Activated naive CD8-positive, alpha-beta T cell treated with anti-CD3 and anti-CD28 coated beads, Interleukin-2, amount 10 ng/mL, durations not matched to agents 7 days and 5 days (primary cell): ENCODE measurements around the gene TRPM2. TPM values are rescaled to one million over a fixed set of nuclear protein-coding genes. Genes with fewer than 3 reads are reported as not detected.
A peak's percentile ranks its signal among the peaks of the same experiment; 100 is the strongest.
"Not testable (repeated sequence)": the region's sequence is repeated elsewhere in the genome, so short reads cannot be mapped to it uniquely, and the experiment has no call there.

ENCODE experiments used
- ATAC-seq: fragments of 150-1000 bp; cut with Tn5 transposase; one replicate; pipeline ENCODE4 v1.10.0; 2021; ENCODE audit warnings: low read depth, moderate library complexity
- POLR2A ChIA-PET: fragments of 350-600 bp; sonication (Branson Sonifier 250); formaldehyde crosslinking; loops from one replicate; lab custom pipeline; 2021; ENCODE audit warnings: antibody characterized with exemption; lab: Charles Lee
- DNase-seq: peaks from one replicate; pipeline ENCODE4 v3.0.0; 2021
- H3K27ac Mint-ChIP-seq: one replicate; pipeline ENCODE4 v1.8.0; 2022; ENCODE audit warnings: mild to moderate bottlenecking, mixed read lengths
- H3K27me3 Mint-ChIP-seq: one replicate; pipeline ENCODE4 v1.8.0; 2022; ENCODE audit warnings: mild to moderate bottlenecking, moderate library complexity, mixed read lengths
- H3K36me3 Mint-ChIP-seq: one replicate; pipeline ENCODE4 v1.8.0; 2021; ENCODE audit warnings: mild to moderate bottlenecking, mixed read lengths
- H3K4me1 Mint-ChIP-seq: one replicate; pipeline ENCODE4 v1.8.0; 2021; ENCODE audit warnings: mixed read lengths
- H3K4me3 Mint-ChIP-seq: one replicate; pipeline ENCODE4 v1.8.0; 2022; ENCODE audit warnings: mild to moderate bottlenecking, moderate library complexity, mixed read lengths
- H3K9me3 Mint-ChIP-seq: one replicate; pipeline ENCODE4 v1.8.0; 2021; ENCODE audit warnings: mixed read lengths
- total RNA-seq, 2 experiments: library from RNA; stranded (reverse); gene quantifications; one replicate each; pipeline ENCODE4 v1.2.3, GENCODE V29; 2021

Gene TRPM2
- total RNA-seq, 2 experiments from 2014 or later = 29.6 to 31.1 TPM

- DNase-seq (no peak), ATAC-seq (no peak)
- Mint-ChIP-seq H3K36me3 (peaks cover 8% of the 10 kb centered on the region), H3K27me3 (no peaks in the 10 kb centered on the region), H3K27ac (no peak overlapping the region), H3K9me3 (peaks cover 2% of the 10 kb centered on the region), H3K4me1 (no peaks in the 10 kb centered on the region), H3K4me3 (no peak overlapping the region)
- POLR2A ChIA-PET = no interaction called here
Observed at GRCh38 chr21:44399151-44399954, 45.9 kb downstream of the TRPM2 start.

- H3K4me1 Mint-ChIP-seq = no peaks in the 10 kb centered on the region
- POLR2A ChIA-PET = no interaction called here
- H3K27ac Mint-ChIP-seq = no peak overlapping the region
- H3K9me3 Mint-ChIP-seq = peaks cover 2% of the 10 kb centered on the region
- ATAC-seq (peak; percentile 21), DNase-seq (no peak)
- H3K27me3 Mint-ChIP-seq = no peaks in the 10 kb centered on the region
- peaks cover 3% of the 10 kb centered on the region for H3K36me3 Mint-ChIP-seq
- no peak overlapping the region for H3K4me3 Mint-ChIP-seq
Observed at GRCh38 chr21:44399955-44400790, 46.8 kb downstream of the TRPM2 start.

GRCh38 chr21:44400791-44401385 lies 47.5 kb downstream of the TRPM2 start:
- DNase-seq (no peak), ATAC-seq (no peak)
- POLR2A ChIA-PET = no interaction called here
- H3K9me3 Mint-ChIP-seq = peaks cover 2% of the 10 kb centered on the region
- H3K36me3 Mint-ChIP-seq = peaks cover 5% of the 10 kb centered on the region
- H3K27me3 Mint-ChIP-seq = no peaks in the 10 kb centered on the region
- H3K4me3 Mint-ChIP-seq = no peak overlapping the region
- H3K27ac Mint-ChIP-seq = no peak overlapping the region
- no peaks in the 10 kb centered on the region for H3K4me1 Mint-ChIP-seq

- Mint-ChIP-seq H3K36me3 (peaks cover 11% of the 10 kb centered on the region), H3K27ac (no peak overlapping the region)
- POLR2A ChIA-PET = no interaction called here
Observed at GRCh38 chr21:44401386-44402160, 48.2 kb downstream of the TRPM2 start.

GRCh38 chr21:44402323-44403105 lies 49.1 kb downstream of the TRPM2 start:
- no peaks in the 10 kb centered on the region for H3K27me3 Mint-ChIP-seq
- no peaks in the 10 kb centered on the region for H3K4me1 Mint-ChIP-seq
- no peak overlapping the region for H3K27ac Mint-ChIP-seq
- ATAC-seq = no peak
- no peak overlapping the region for H3K4me3 Mint-ChIP-seq
- peaks cover 17% of the 10 kb centered on the region for H3K36me3 Mint-ChIP-seq
- no peak for DNase-seq
- POLR2A ChIA-PET = no interaction called here
- peaks cover 5% of the 10 kb centered on the region for H3K9me3 Mint-ChIP-seq

More at GRCh38 chr21:44401386-44402160, 48.2 kb downstream of the TRPM2 start:
- H3K27me3 Mint-ChIP-seq = no peaks in the 10 kb centered on the region
- ATAC-seq (no peak), DNase-seq (no peak)
- no peaks in the 10 kb centered on the region for H3K4me1 Mint-ChIP-seq
- H3K4me3 Mint-ChIP-seq = no peak overlapping the region
- H3K9me3 Mint-ChIP-seq = peaks cover 2% of the 10 kb centered on the region

GRCh38 chr21:44403106-44404020 lies 49.9 kb downstream of the TRPM2 start:
- H3K27ac Mint-ChIP-seq = no peak overlapping the region
- no peaks in the 10 kb centered on the region for H3K4me1 Mint-ChIP-seq

GRCh38 chr21:44404482-44404881 lies 51.1 kb downstream of the TRPM2 start:
- ATAC-seq, H3K27ac Mint-ChIP-seq, H3K27me3 Mint-ChIP-seq, DNase-seq, H3K4me1 Mint-ChIP-seq, POLR2A ChIA-PET, H3K9me3 Mint-ChIP-seq, H3K4me3 Mint-ChIP-seq: not testable (repeated sequence)
- H3K36me3 Mint-ChIP-seq = peaks cover 34% of the 10 kb centered on the region

More at GRCh38 chr21:44403106-44404020, 49.9 kb downstream of the TRPM2 start:
- ATAC-seq (no peak), DNase-seq (no peak)
- peaks cover 24% of the 10 kb centered on the region for H3K36me3 Mint-ChIP-seq
- H3K4me3 Mint-ChIP-seq = no peak overlapping the region
- no peaks in the 10 kb centered on the region for H3K27me3 Mint-ChIP-seq
- POLR2A ChIA-PET = interaction anchor here (0.6 kb wide), 1 partner anchor 652 kb away, joined by 3 read pairs; no protein-coding TSS in a partner anchor
- H3K9me3 Mint-ChIP-seq = peaks cover 6% of the 10 kb centered on the region

- POLR2A ChIA-PET = no interaction called here
- no peak for ATAC-seq
- Mint-ChIP-seq H3K4me3 (no peak overlapping the region), H3K9me3 (peaks cover 9% of the 10 kb centered on the region), H3K4me1 (no peaks in the 10 kb centered on the region), H3K27me3 (no peaks in the 10 kb centered on the region), H3K36me3 (peaks cover 37% of the 10 kb centered on the region), H3K27ac (no peak overlapping the region)
- DNase-seq = no peak
Observed at GRCh38 chr21:44405091-44405947, 51.9 kb downstream of the TRPM2 start.

- POLR2A ChIA-PET = no interaction called here
- peaks cover 9% of the 10 kb centered on the region for H3K9me3 Mint-ChIP-seq
- ATAC-seq = no peak
- no peaks in the 10 kb centered on the region for H3K27me3 Mint-ChIP-seq
- no peaks in the 10 kb centered on the region for H3K4me1 Mint-ChIP-seq
- no peak overlapping the region for H3K4me3 Mint-ChIP-seq
- DNase-seq = no peak
- peaks cover 37% of the 10 kb centered on the region for H3K36me3 Mint-ChIP-seq
- peak overlapping the region; percentile 48 for H3K27ac Mint-ChIP-seq
Observed at GRCh38 chr21:44405948-44406872, 52.8 kb downstream of the TRPM2 start.

GRCh38 chr21:44406953-44407352 lies 53.5 kb downstream of the TRPM2 start:
- ATAC-seq = no peak
- peak overlapping the region; percentile 86 for H3K27ac Mint-ChIP-seq
- no peaks in the 10 kb centered on the region for H3K4me1 Mint-ChIP-seq
- H3K4me3 Mint-ChIP-seq = no peak overlapping the region
- POLR2A ChIA-PET = no interaction called here
- peaks cover 41% of the 10 kb centered on the region for H3K36me3 Mint-ChIP-seq
- H3K27me3 Mint-ChIP-seq = no peaks in the 10 kb centered on the region
- no peak for DNase-seq
- H3K9me3 Mint-ChIP-seq = peaks cover 9% of the 10 kb centered on the region
